ENCODE data around the gene SCPEP1.

The SCPEP1 gene

DNA sequence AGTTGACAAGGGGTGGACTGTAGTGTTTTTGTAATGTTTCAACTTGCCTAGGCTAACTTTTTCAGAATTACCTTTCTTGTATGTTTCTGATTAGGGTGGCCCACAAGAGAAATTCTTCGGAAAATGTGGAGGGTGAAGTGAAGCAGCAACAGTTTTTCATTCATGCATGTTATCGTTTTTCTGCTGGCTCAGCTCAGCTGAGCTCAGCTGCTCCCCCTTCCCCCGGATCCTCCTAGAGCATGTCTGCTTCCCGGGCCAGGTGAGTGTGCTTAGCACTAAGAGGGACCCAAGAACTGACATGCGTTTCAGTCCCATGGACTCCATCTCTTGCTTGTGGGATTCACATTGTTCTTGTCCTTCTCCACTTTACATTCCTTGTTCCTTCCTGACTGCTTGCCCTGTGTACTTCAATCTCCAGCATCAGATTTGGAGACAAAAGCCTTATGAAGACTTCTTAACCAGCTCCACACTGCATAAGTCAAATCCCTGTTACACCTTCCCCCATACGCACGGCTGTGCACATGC, 33.6 kb downstream of the SCPEP1 start:
- DNase-seq (ENCODE audit: extremely low spot score) = no peak
- no peak for TF ChIP-seq ZNF384 (IDR thresholded peaks at IDR 0.05)
- no peak for TF ChIP-seq ELF4 (IDR thresholded peaks at IDR 0.05)
- no peak for TF ChIP-seq SUZ12 (IDR thresholded peaks at IDR 0.05)
- TF ChIP-seq NFRKB (IDR thresholded peaks at IDR 0.05) = no peak
- no peak for TF ChIP-seq BHLHE40 (IDR thresholded peaks at IDR 0.05; ENCODE audit: borderline replicate concordance)
- TF ChIP-seq SP1 (IDR thresholded peaks at IDR 0.05) = no peak
- no peak for TF ChIP-seq L3MBTL2 (conservative IDR thresholded peaks at IDR 0.05)
- no peak for TF ChIP-seq FOXK2 (IDR thresholded peaks at IDR 0.05)
- TF ChIP-seq ARNT (IDR thresholded peaks at IDR 0.05) = no peak
- ChIA-PET POLR2A (interaction anchor here (0.6 kb wide), 1 partner anchor 995 kb away, joined by 3 read pairs; no protein-coding TSS in a partner anchor), CTCF (interaction anchor here (0.5 to 0.7 kb wide), 3 partner anchors 46 to 147 kb away, joined by 3 to 6 read pairs (median 3); no protein-coding TSS in a partner anchor)

- ChIA-PET CTCF (no interaction called here), POLR2A (no interaction called here)
- DNase-seq (ENCODE audit: extremely low spot score) = no peak
- TF ChIP-seq TARDBP (IDR thresholded peaks at IDR 0.05) = no peak
- no peak for TF ChIP-seq SUZ12 (IDR thresholded peaks at IDR 0.05)
- TF ChIP-seq CTBP1 (IDR thresholded peaks at IDR 0.05; ENCODE audit: borderline replicate concordance) = no peak
- TF ChIP-seq ARNT (IDR thresholded peaks at IDR 0.05) = no peak
Observed at GRCh38 chr17:57016071-57016763, 38.3 kb downstream of the SCPEP1 start.

- TF ChIP-seq CTBP1 (IDR thresholded peaks at IDR 0.05; ENCODE audit: borderline replicate concordance) (no peak), BHLHE40 (IDR thresholded peaks at IDR 0.05; ENCODE audit: borderline replicate concordance) (no peak), SUZ12 (IDR thresholded peaks at IDR 0.05) (no peak), FOXA1 (IDR thresholded peaks at IDR 0.05) (no peak), TARDBP (IDR thresholded peaks at IDR 0.05) (no peak), FOXK2 (IDR thresholded peaks at IDR 0.05) (no peak), ELF4 (IDR thresholded peaks at IDR 0.05) (no peak), HDGF (IDR thresholded peaks at IDR 0.05; ENCODE audit: borderline replicate concordance) (no peak), NFRKB (IDR thresholded peaks at IDR 0.05) (no peak), ZNF384 (IDR thresholded peaks at IDR 0.05) (no peak), SP1 (IDR thresholded peaks at IDR 0.05) (no peak), LEF1 (IDR thresholded peaks at IDR 0.05; ENCODE audit: borderline replicate concordance) (no peak), FOXM1 (IDR thresholded peaks at IDR 0.05; ENCODE audit: borderline replicate concordance) (no peak), L3MBTL2 (conservative IDR thresholded peaks at IDR 0.05) (no peak), ARNT (IDR thresholded peaks at IDR 0.05) (no peak)
- TF ChIP-seq, protein P1, sequence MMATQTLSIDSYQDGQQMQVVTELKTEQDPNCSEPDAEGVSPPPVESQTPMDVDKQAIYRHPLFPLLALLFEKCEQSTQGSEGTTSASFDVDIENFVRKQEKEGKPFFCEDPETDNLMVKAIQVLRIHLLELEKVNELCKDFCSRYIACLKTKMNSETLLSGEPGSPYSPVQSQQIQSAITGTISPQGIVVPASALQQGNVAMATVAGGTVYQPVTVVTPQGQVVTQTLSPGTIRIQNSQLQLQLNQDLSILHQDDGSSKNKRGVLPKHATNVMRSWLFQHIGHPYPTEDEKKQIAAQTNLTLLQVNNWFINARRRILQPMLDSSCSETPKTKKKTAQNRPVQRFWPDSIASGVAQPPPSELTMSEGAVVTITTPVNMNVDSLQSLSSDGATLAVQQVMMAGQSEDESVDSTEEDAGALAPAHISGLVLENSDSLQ (IDR thresholded peaks at IDR 0.05) = no peak
- CTCF ChIA-PET = interaction anchor here (0.5 kb wide), 1 partner anchor 14 kb away, joined by 5 read pairs; no protein-coding TSS in a partner anchor
- DNase-seq (ENCODE audit: extremely low spot score) = no peak
- POLR2A ChIA-PET = no interaction called here
Observed at GRCh38 chr17:57016764-57017116, 38.8 kb downstream of the SCPEP1 start.

DNA sequence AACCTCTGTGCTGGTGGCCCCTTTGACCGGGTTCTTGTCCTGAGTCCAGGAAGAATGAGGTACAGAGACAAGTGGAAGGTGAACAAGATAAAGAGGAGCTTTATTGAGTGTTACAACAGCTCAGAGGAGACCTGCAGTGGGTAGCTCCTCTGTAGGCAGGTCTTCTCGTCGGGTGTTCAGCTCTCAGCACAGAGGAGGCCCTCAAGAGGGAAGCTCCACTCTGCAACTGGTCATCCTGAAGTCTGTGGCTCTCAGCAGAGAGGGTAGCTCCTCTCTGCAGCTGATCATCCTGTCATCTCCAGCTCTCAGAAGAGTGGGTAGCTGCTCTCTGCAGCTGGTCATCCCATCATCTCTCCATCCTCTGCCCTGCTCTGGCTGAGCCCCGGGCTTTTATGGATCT, 39.7 kb downstream of the SCPEP1 start:
- no peak for DNase-seq (ENCODE audit: extremely low spot score)
- TF ChIP-seq FOXK2 (IDR thresholded peaks at IDR 0.05) (no peak), HDGF (IDR thresholded peaks at IDR 0.05; ENCODE audit: borderline replicate concordance) (no peak), SP1 (IDR thresholded peaks at IDR 0.05) (no peak), CTBP1 (IDR thresholded peaks at IDR 0.05; ENCODE audit: borderline replicate concordance) (no peak), ARNT (IDR thresholded peaks at IDR 0.05) (no peak), BHLHE40 (IDR thresholded peaks at IDR 0.05; ENCODE audit: borderline replicate concordance) (no peak), SUZ12 (IDR thresholded peaks at IDR 0.05) (no peak), FOXA1 (IDR thresholded peaks at IDR 0.05) (no peak), ZNF384 (IDR thresholded peaks at IDR 0.05) (no peak), L3MBTL2 (conservative IDR thresholded peaks at IDR 0.05) (no peak), NFRKB (IDR thresholded peaks at IDR 0.05) (no peak), TARDBP (IDR thresholded peaks at IDR 0.05) (no peak), FOXM1 (IDR thresholded peaks at IDR 0.05; ENCODE audit: borderline replicate concordance) (no peak), LEF1 (IDR thresholded peaks at IDR 0.05; ENCODE audit: borderline replicate concordance) (no peak), ELF4 (IDR thresholded peaks at IDR 0.05) (no peak)
- TF ChIP-seq, protein P1 (IDR thresholded peaks at IDR 0.05) = no peak
- ChIA-PET CTCF (no interaction called here), POLR2A (no interaction called here)

DNA sequence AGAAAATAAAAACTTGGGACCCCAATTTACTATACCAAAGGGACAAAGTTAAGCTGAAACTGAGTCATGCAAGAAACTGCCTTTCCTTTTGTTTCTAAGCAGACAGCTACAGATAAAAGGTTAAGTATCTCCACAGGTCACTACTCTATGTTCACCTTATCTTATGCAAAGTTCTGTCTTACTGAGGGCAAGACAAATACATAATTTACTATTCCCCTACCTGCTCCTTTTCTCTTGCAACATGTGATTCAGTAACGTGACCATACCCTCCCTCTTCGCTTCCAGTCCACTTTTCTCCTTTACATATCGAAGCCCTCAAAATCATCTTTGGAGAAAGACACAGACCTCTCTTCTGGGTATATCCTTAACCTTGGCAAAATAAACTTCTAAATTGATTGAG, 42.3 kb downstream of the SCPEP1 start:
- ChIA-PET CTCF (interaction anchor here (0.6 kb wide), 1 partner anchor 10 kb away, joined by 4 read pairs; no protein-coding TSS in a partner anchor), POLR2A (no interaction called here)
- DNase-seq (ENCODE audit: extremely low spot score) = no peak
- TF ChIP-seq, protein P1 (IDR thresholded peaks at IDR 0.05) = no peak
- TF ChIP-seq CTBP1 (IDR thresholded peaks at IDR 0.05; ENCODE audit: borderline replicate concordance) = no peak
- no peak for TF ChIP-seq ARNT (IDR thresholded peaks at IDR 0.05)
- TF ChIP-seq SUZ12 (IDR thresholded peaks at IDR 0.05) = no peak
- TF ChIP-seq FOXK2 (IDR thresholded peaks at IDR 0.05) = no peak
- no peak for TF ChIP-seq HDGF (IDR thresholded peaks at IDR 0.05; ENCODE audit: borderline replicate concordance)
- no peak for TF ChIP-seq ZNF384 (IDR thresholded peaks at IDR 0.05)
- TF ChIP-seq BHLHE40 (IDR thresholded peaks at IDR 0.05; ENCODE audit: borderline replicate concordance) = no peak
- no peak for TF ChIP-seq FOXA1 (IDR thresholded peaks at IDR 0.05)
- no peak for TF ChIP-seq L3MBTL2 (conservative IDR thresholded peaks at IDR 0.05)
- TF ChIP-seq NFRKB (IDR thresholded peaks at IDR 0.05) = no peak
- no peak for TF ChIP-seq LEF1 (IDR thresholded peaks at IDR 0.05; ENCODE audit: borderline replicate concordance)

Measured in HEK293T (cell line).